K562 (cell line): Measurements from ENCODE around the gene ABCB6. TPM values are rescaled to one million over a fixed set of nuclear protein-coding genes. Genes with fewer than 3 reads are reported as not detected.

ENCODE experiments used
- AFF4 ChIP-seq: sonication (generic); formaldehyde crosslinking; IDR thresholded peaks from 2 replicates; pipeline ENCODE4 v1.8.0; 2023; ENCODE audit warnings: mild to moderate bottlenecking, missing genetic modification reagents
- CBFA2T2 ChIP-seq: fragments of 450-650 bp; conservative IDR thresholded peaks from 2 replicates; pipeline ENCODE4 v1.6.1; 2017; ENCODE audit warnings: mild to moderate bottlenecking
- CLOCK ChIP-seq: fragments of 250-450 bp; sonication (Bioruptor Pico); IDR thresholded peaks from 2 replicates; pipeline ENCODE4 v1.4.0; 2020; ENCODE audit warnings: mild to moderate bottlenecking, moderate library complexity, borderline replicate concordance
- HCFC1 ChIP-seq: IDR thresholded peaks from 2 replicates; pipeline ENCODE4 v1.6.1; 2012; ENCODE audit warnings: low read depth, low read length, improper control_type of control experiment
- POLR2A ChIP-seq: fragments of 450-650 bp; conservative IDR thresholded peaks from 2 replicates; pipeline ENCODE4 v1.6.1; 2016
- SAP30 ChIP-seq: fragments of 200-600 bp; sonication (generic); IDR thresholded peaks from 2 replicates; pipeline ENCODE4 v1.6.1; 2012; ENCODE audit warnings: borderline replicate concordance, low read depth, mild to moderate bottlenecking, moderate library complexity, low read length, control low read depth, inconsistent platforms; ENCODE audit not compliant: insufficient read depth, poor library complexity, severe bottlenecking
- SMC3 ChIP-seq: conservative IDR thresholded peaks from 2 replicates; pipeline ENCODE4 v1.6.1; 2011; ENCODE audit warnings: low read depth, low read length, improper control_type of control experiment; ENCODE audit not compliant: insufficient read depth
- TEAD1 ChIP-seq, 2 experiments: fragments of 450-650 bp in 1 of 2; sonication (generic) in 1 of 2; formaldehyde crosslinking; IDR thresholded peaks; 2 replicates each; pipeline versions ENCODE4 v1.4.0 to v1.8.0; 2020 to 2022; ENCODE audit warnings: mild to moderate bottlenecking in 2 of 2, missing genetic modification reagents in 1 of 2
- TFAP4 ChIP-seq: sonication (generic); formaldehyde crosslinking; IDR thresholded peaks from 2 replicates; pipeline ENCODE4 v1.8.0; 2022; ENCODE audit warnings: missing genetic modification reagents, mild to moderate bottlenecking, moderate library complexity, borderline replicate concordance
- TSHZ1 ChIP-seq: fragments of 250-450 bp; sonication (Bioruptor Pico); IDR thresholded peaks from 2 replicates; pipeline ENCODE4 v1.4.0; 2020; ENCODE audit warnings: mild to moderate bottlenecking, moderate library complexity
- ZBTB43 ChIP-seq: sonication (generic); formaldehyde crosslinking; IDR thresholded peaks from 2 replicates; pipeline ENCODE4 v1.8.0; 2023; ENCODE audit warnings: mild to moderate bottlenecking, missing genetic modification reagents
- ZFP30 ChIP-seq: fragments of 250-450 bp; sonication (Bioruptor Pico); IDR thresholded peaks from 2 replicates; pipeline ENCODE4 v1.8.0; 2022; ENCODE audit warnings: moderate library complexity, mild to moderate bottlenecking, inconsistent platforms, borderline replicate concordance
- ZNF75A ChIP-seq: fragments of 450-650 bp; formaldehyde crosslinking; IDR thresholded peaks from 2 replicates; pipeline ENCODE4 v1.4.0; 2020; ENCODE audit warnings: mild to moderate bottlenecking
- polyA plus RNA-seq, 8 experiments: library from polyadenylated mRNA; depleted of rRNA in 4 of 8; stranded (reverse) in 5 of 8; unstranded in 3 of 8; fragments of >200 nt; fragmentation: Nextera tagmentation in 2 of 8; fragmentation: Illumina TruSeq in 1 of 8; extraction: Ambion mirVana in 2 of 8; extraction: Trizol in 1 of 8; gene quantifications; 2 replicates each; pipeline versions ENCODE4 v1.2.1 to v1.2.3, GENCODE V29; 2011 to 2014; ENCODE audit warnings: inconsistent platforms in 1 of 8, missing spikeins in 1 of 8
- total RNA-seq, 7 experiments: library from RNA; depleted of rRNA in 6 of 7; stranded (reverse); fragments of >200 nt in 6 of 7; fragmentation: Illumina TruSeq in 2 of 7; extraction: Trizol in 2 of 7; gene quantifications; 2 replicates each; pipeline versions ENCODE4 v1.2.1 to v1.2.3, GENCODE V29; 2011 to 2021; ENCODE audit warnings: low replicate concordance in 1 of 7

The ABCB6 gene
- total and polyA plus RNA-seq, 9 of the 15 experiments (the other 6 are each of a cell fraction or from before 2014, with no cell fraction given) = 3.7 to 29.8 (median 16.8) TPM

GRCh38 chr2:219175928-219176817 lies 42.6 kb downstream of the ABCB6 start (continued):
- TF ChIP-seq SAP30 (peak; percentile 22), AFF4 (0 out of 2 replicates have a peak, but pooled peaks have one; percentile 5), TEAD1 (CRISPR knock-in tag; IDR thresholded peaks at IDR 0.05) (no peak), ZNF75A (CRISPR knock-in tag) (no peak), SMC3 (no peak), CBFA2T2 (no peak), ZFP30 (CRISPR knock-in tag) (no peak), HCFC1 (no peak), ZBTB43 (no peak), TSHZ1 (CRISPR knock-in tag) (no peak), POLR2A (no peak), CLOCK (CRISPR knock-in tag) (no peak), TFAP4 (CRISPR knock-in tag) (peak; percentile 3; the same call in 1 of the 2 replicates)
